ENCODE results near the gene SLIT3. TPM values are rescaled to one million over a fixed set of nuclear protein-coding genes. Genes with fewer than 3 reads are reported as not detected.

The SLIT3 gene
- total RNA-seq, 1 donor from 2014 or later, result 3.2 TPM

GRCh38 chr5:169305366-169305765 lies 4.4 kb upstream of the SLIT3 start:
- DNase-seq (ENCODE audit: low spot score), result no peak
- Mint-ChIP-seq H3K4me1 (ENCODE audit: unreplicated experiment) (peaks cover 13% of the 10 kb centered on the region), H3K4me3 (ENCODE audit: unreplicated experiment) (no peak overlapping the region), H3K27ac (ENCODE audit: unreplicated experiment) (no peak overlapping the region), H3K27me3 (ENCODE audit: unreplicated experiment) (peaks cover 4% of the 10 kb centered on the region), H3K36me3 (ENCODE audit: low read depth, unreplicated experiment) (no peaks in the 10 kb centered on the region), H3K9me3 (ENCODE audit: unreplicated experiment) (no peaks in the 10 kb centered on the region)
- TF ChIP-seq, protein P1, sequence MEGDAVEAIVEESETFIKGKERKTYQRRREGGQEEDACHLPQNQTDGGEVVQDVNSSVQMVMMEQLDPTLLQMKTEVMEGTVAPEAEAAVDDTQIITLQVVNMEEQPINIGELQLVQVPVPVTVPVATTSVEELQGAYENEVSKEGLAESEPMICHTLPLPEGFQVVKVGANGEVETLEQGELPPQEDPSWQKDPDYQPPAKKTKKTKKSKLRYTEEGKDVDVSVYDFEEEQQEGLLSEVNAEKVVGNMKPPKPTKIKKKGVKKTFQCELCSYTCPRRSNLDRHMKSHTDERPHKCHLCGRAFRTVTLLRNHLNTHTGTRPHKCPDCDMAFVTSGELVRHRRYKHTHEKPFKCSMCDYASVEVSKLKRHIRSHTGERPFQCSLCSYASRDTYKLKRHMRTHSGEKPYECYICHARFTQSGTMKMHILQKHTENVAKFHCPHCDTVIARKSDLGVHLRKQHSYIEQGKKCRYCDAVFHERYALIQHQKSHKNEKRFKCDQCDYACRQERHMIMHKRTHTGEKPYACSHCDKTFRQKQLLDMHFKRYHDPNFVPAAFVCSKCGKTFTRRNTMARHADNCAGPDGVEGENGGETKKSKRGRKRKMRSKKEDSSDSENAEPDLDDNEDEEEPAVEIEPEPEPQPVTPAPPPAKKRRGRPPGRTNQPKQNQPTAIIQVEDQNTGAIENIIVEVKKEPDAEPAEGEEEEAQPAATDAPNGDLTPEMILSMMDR (IDR thresholded peaks at IDR 0.05; ENCODE audit: unreplicated experiment), result no peak

GRCh38 chr5:169304175-169304574 lies 3.2 kb upstream of the SLIT3 start:
- peaks cover 10% of the 10 kb centered on the region for H3K27me3 Mint-ChIP-seq (ENCODE audit: unreplicated experiment)

GRCh38 chr5:169303119-169303515 lies 2.2 kb upstream of the SLIT3 start:
- no peaks in the 10 kb centered on the region for H3K9me3 Mint-ChIP-seq (ENCODE audit: unreplicated experiment)
- TF ChIP-seq, protein P1 (IDR thresholded peaks at IDR 0.05; ENCODE audit: unreplicated experiment), result no peak
- DNase-seq (ENCODE audit: low spot score), result no peak
- H3K4me3 Mint-ChIP-seq (ENCODE audit: unreplicated experiment), result no peak overlapping the region
- no peak overlapping the region for H3K27ac Mint-ChIP-seq (ENCODE audit: unreplicated experiment)
- peaks cover 13% of the 10 kb centered on the region for H3K4me1 Mint-ChIP-seq (ENCODE audit: unreplicated experiment)
- no peaks in the 10 kb centered on the region for H3K36me3 Mint-ChIP-seq (ENCODE audit: low read depth, unreplicated experiment)
- peaks cover 13% of the 10 kb centered on the region for H3K27me3 Mint-ChIP-seq (ENCODE audit: unreplicated experiment)

More at GRCh38 chr5:169304175-169304574, 3.2 kb upstream of the SLIT3 start:
- Mint-ChIP-seq H3K27ac (ENCODE audit: unreplicated experiment) (no peak overlapping the region), H3K4me3 (ENCODE audit: unreplicated experiment) (no peak overlapping the region), H3K36me3 (ENCODE audit: low read depth, unreplicated experiment) (no peaks in the 10 kb centered on the region), H3K9me3 (ENCODE audit: unreplicated experiment) (no peaks in the 10 kb centered on the region), H3K4me1 (ENCODE audit: unreplicated experiment) (peaks cover 13% of the 10 kb centered on the region)
- DNase-seq (ENCODE audit: low spot score), result no peak
- TF ChIP-seq, protein P1 (IDR thresholded peaks at IDR 0.05; ENCODE audit: unreplicated experiment), result no peak

- peak; percentile 84 for DNase-seq (ENCODE audit: low spot score)
- H3K9me3 Mint-ChIP-seq (ENCODE audit: unreplicated experiment), result no peaks in the 10 kb centered on the region
- peaks cover 13% of the 10 kb centered on the region for H3K27me3 Mint-ChIP-seq (ENCODE audit: unreplicated experiment)
- TF ChIP-seq, protein P1 (IDR thresholded peaks at IDR 0.05; ENCODE audit: unreplicated experiment), result peak; percentile 94
- H3K4me3 Mint-ChIP-seq (ENCODE audit: unreplicated experiment), result no peak overlapping the region
- H3K36me3 Mint-ChIP-seq (ENCODE audit: low read depth, unreplicated experiment), result no peaks in the 10 kb centered on the region
- peaks cover 13% of the 10 kb centered on the region for H3K4me1 Mint-ChIP-seq (ENCODE audit: unreplicated experiment)
- no peak overlapping the region for H3K27ac Mint-ChIP-seq (ENCODE audit: unreplicated experiment)
These were observed 1.7 kb upstream of the SLIT3 start for GRCh38 chr5:169302491-169303118.

DNA sequence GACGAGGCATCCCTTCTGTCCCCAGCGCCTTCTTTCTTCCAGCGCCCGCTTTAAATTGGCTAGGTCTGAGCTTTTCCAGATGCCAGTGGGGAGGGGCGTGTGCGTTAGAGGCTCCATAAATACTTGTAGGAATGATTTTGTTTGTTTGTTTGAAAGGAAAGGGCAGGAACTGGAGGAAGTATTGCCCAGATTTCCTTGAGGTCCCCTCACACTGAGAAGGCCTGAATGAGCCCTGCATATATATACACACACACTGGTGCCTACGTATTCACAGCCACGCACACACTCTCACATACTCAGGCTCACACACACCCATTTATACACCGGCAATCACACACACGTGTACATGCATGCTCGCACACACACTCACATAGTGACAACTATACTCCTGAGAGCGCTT lies 1.0 kb upstream of the SLIT3 start:
- TF ChIP-seq, protein P1 (IDR thresholded peaks at IDR 0.05; ENCODE audit: unreplicated experiment), result no peak
- H3K27me3 Mint-ChIP-seq (ENCODE audit: unreplicated experiment), result peaks cover 13% of the 10 kb centered on the region
- H3K27ac Mint-ChIP-seq (ENCODE audit: unreplicated experiment), result no peak overlapping the region
- H3K36me3 Mint-ChIP-seq (ENCODE audit: low read depth, unreplicated experiment), result no peaks in the 10 kb centered on the region
- H3K4me1 Mint-ChIP-seq (ENCODE audit: unreplicated experiment), result peaks cover 13% of the 10 kb centered on the region
- no peaks in the 10 kb centered on the region for H3K9me3 Mint-ChIP-seq (ENCODE audit: unreplicated experiment)
- DNase-seq (ENCODE audit: low spot score), result no peak
- H3K4me3 Mint-ChIP-seq (ENCODE audit: unreplicated experiment), result peak overlapping the region; percentile 89
